ENCODE data around the gene HKDC1.

- TF ChIP-seq EZH2 (IDR thresholded peaks at IDR 0.05) (no peak), YY1 (IDR thresholded peaks at IDR 0.05; ENCODE audit: extremely low read depth, insufficient replicate concordance, low read depth, low read length) (no peak)
Observed at GRCh38 chr10:69209787-69210484, 10.2 kb upstream of the HKDC1 start.
